Smooth muscle cell (in vitro differentiated cells): ENCODE measurements around the gene PHRF1. TPM values are rescaled to one million over a fixed set of nuclear protein-coding genes. Genes with fewer than 3 reads are reported as not detected.

Experiments used
- DNase-seq: peaks from one replicate; lab custom pipeline; 2025; ENCODE audit not compliant: unreplicated experiment; lab: John Stamatoyannopoulos, UW
- H2AFZ ChIP-seq: fragments of 200-600 bp; sonication (generic); 2 replicates; pipeline ENCODE4 v1.6.0; 2016; ENCODE audit warnings: antibody characterized with exemption, low read depth, mild to moderate bottlenecking
- H3F3A ChIP-seq: fragments of 200-600 bp; sonication (generic); 2 replicates; pipeline ENCODE4 v1.6.0; 2017; ENCODE audit warnings: antibody characterized with exemption, low read depth
- H3K27ac ChIP-seq: fragments of 200-600 bp; sonication (generic); 2 replicates; pipeline ENCODE4 v1.5.1; 2016; ENCODE audit warnings: low read depth, mild to moderate bottlenecking
- H3K27me3 ChIP-seq: fragments of 200-600 bp; sonication (generic); 2 replicates; pipeline ENCODE4 v1.6.1; 2016; ENCODE audit warnings: low read depth, mild to moderate bottlenecking
- H3K36me3 ChIP-seq: fragments of 200-600 bp; sonication (generic); 2 replicates; pipeline ENCODE4 v1.5.1; 2016; ENCODE audit warnings: low read depth
- H3K4me1 ChIP-seq: fragments of 200-600 bp; sonication (generic); 2 replicates; pipeline ENCODE4 v1.5.1; 2016; ENCODE audit warnings: low read depth
- H3K4me2 ChIP-seq: fragments of 200-600 bp; sonication (generic); 2 replicates; pipeline ENCODE4 v1.6.0; 2016; ENCODE audit warnings: mild to moderate bottlenecking
- H3K4me3 ChIP-seq: fragments of 200-600 bp; sonication (generic); 2 replicates; pipeline ENCODE4 v1.5.1; 2016; ENCODE audit warnings: mild to moderate bottlenecking
- H3K79me2 ChIP-seq: fragments of 200-600 bp; sonication (generic); 2 replicates; pipeline ENCODE4 v1.6.0; 2016; ENCODE audit warnings: low read depth, mild to moderate bottlenecking
- H3K9ac ChIP-seq: fragments of 200-600 bp; sonication (generic); 2 replicates; pipeline ENCODE4 v1.6.0; 2016; ENCODE audit warnings: low read depth
- H3K9me3 ChIP-seq: fragments of 200-600 bp; sonication (generic); replicated peaks from 2 replicates; pipeline ENCODE4 v1.5.1; 2016; ENCODE audit warnings: low read depth
- H4K20me1 ChIP-seq: fragments of 200-600 bp; sonication (generic); 2 replicates; pipeline ENCODE4 v1.6.0; 2016; ENCODE audit warnings: low read depth
- WGBS: methylation state at CpG from one replicate; pipeline ENCODE4 v1.1.7; 2016; ENCODE audit warnings: low lambda C conversion rate; 5-methylcytosine and 5-hydroxymethylcytosine counted together
- polyA plus RNA-seq: library from polyadenylated mRNA; unstranded; fragments of >200 nt; fragmentation: Nextera tagmentation; extraction: Ambion mirVana; gene quantifications from 2 replicates; pipeline ENCODE4 v1.2.1, GENCODE V29; 2016
- total RNA-seq: library from RNA; depleted of rRNA; stranded (reverse); fragments of >200 nt; gene quantifications from 2 replicates; pipeline ENCODE4 v1.2.3, GENCODE V29; 2014
- TF ChIP-seq, protein P1 (sequence below): fragments of 200-600 bp; sonication (generic); IDR thresholded peaks from 2 replicates; pipeline ENCODE4 v1.5.1; 2017; ENCODE audit warnings: borderline replicate concordance, mild to moderate bottlenecking, antibody characterized with exemption; ENCODE audit not compliant: insufficient read depth, poor library complexity, severe bottlenecking

The PHRF1 gene
- total and polyA plus RNA-seq, 2 experiments from 2014 or later, result 11.6 to 20.2 TPM

DNA sequence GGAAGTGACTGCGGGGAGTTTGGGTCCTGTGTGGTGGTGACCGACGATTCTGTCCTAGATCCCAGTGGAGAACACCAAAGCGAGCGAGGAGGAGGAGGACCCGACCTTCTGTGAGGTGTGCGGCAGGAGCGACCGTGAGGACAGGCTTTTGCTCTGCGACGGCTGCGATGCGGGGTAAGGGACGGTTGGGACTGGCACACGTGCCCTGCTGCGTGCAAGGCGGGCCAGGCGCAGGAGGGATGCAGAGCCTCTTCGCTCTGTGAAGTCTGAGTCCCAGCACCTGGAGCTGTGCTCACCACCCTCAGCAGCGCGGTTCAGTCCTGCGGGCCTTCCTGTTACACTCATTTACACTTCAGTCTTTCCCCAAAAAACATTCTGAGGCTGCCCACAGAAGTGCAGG lies 16.2 kb downstream of the PHRF1 start:
- Histone ChIP-seq H3K4me3 (no peak overlapping the region), H3K4me2 (no peak overlapping the region), H3K9ac (no peak overlapping the region), H3K79me2 (peaks cover 48% of the 10 kb centered on the region), H3K36me3 (peaks cover 6% of the 10 kb centered on the region), H3K27me3 (no peaks in the 10 kb centered on the region), H3K27ac (no peak overlapping the region), H3K4me1 (no peaks in the 10 kb centered on the region), H2AFZ (no peak overlapping the region), H3K9me3 (no peaks in the 10 kb centered on the region), H3F3A (no peaks in the 10 kb centered on the region), H4K20me1 (peaks cover 85% of the 10 kb centered on the region)
- DNase-seq, result no peak
- WGBS, result 99% methylated on average over 22 of the region's 22 CpGs
- TF ChIP-seq, protein P1, sequence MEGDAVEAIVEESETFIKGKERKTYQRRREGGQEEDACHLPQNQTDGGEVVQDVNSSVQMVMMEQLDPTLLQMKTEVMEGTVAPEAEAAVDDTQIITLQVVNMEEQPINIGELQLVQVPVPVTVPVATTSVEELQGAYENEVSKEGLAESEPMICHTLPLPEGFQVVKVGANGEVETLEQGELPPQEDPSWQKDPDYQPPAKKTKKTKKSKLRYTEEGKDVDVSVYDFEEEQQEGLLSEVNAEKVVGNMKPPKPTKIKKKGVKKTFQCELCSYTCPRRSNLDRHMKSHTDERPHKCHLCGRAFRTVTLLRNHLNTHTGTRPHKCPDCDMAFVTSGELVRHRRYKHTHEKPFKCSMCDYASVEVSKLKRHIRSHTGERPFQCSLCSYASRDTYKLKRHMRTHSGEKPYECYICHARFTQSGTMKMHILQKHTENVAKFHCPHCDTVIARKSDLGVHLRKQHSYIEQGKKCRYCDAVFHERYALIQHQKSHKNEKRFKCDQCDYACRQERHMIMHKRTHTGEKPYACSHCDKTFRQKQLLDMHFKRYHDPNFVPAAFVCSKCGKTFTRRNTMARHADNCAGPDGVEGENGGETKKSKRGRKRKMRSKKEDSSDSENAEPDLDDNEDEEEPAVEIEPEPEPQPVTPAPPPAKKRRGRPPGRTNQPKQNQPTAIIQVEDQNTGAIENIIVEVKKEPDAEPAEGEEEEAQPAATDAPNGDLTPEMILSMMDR, result no peak

DNA sequence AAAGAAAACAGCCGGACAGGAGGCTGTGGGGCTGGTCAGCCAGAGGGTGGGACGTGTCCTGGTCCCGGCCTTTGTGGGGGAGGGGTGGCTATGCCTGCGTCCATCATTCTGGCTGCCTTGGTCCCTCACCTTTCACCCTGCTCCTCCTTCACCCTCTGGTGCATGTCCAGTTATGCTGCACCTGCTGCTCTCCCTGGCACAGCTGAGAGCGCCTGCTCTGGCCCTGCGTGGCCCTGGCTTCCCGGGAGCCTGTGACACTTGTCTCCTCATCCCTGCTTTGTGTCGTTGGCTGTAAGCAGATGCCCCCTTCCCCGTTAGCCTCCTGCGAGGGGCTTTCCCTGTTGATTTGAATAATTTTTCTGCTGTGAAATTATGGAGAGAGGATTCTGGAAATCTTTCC lies 16.6 kb downstream of the PHRF1 start:
- Histone ChIP-seq H3K27ac (no peak overlapping the region), H3K4me1 (no peaks in the 10 kb centered on the region), H3K9me3 (no peaks in the 10 kb centered on the region), H3K9ac (no peak overlapping the region), H2AFZ (no peak overlapping the region), H4K20me1 (peaks cover 85% of the 10 kb centered on the region), H3F3A (no peaks in the 10 kb centered on the region), H3K36me3 (peaks cover 6% of the 10 kb centered on the region), H3K4me3 (no peak overlapping the region), H3K4me2 (no peak overlapping the region), H3K79me2 (peaks cover 48% of the 10 kb centered on the region), H3K27me3 (no peaks in the 10 kb centered on the region)
- TF ChIP-seq, protein P1, result no peak
- no peak for DNase-seq
- WGBS, result 98% methylated on average over 10 of the region's 10 CpGs

DNA sequence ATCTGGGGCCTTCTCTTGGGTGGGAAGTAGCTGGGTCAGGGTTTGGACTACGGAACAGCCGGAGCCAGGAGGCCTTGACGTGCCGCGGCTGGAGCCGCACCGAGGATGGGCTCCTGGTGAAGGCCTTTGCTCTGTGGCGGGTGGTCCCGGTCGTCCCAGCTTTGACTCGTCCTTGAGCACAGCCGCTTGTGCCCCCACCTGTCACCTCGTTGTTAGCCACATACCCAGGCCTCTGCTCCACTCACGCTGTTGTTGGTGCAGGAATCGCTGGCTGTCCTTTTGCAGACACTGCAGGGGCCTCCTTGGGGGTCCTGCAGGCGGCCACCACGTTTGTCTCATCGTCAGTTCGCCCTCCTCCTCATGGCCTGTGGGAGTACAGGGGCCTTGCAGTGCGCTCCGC lies 17.1 kb downstream of the PHRF1 start:
- H2AFZ ChIP-seq, result no peak overlapping the region
- no peak overlapping the region for H3K4me2 ChIP-seq
- H3K27me3 ChIP-seq, result no peaks in the 10 kb centered on the region
- H3K9ac ChIP-seq, result no peak overlapping the region
- DNase-seq, result no peak
- peaks cover 6% of the 10 kb centered on the region for H3K36me3 ChIP-seq
- H3K4me3 ChIP-seq, result no peak overlapping the region
- peaks cover 85% of the 10 kb centered on the region for H4K20me1 ChIP-seq
- H3K27ac ChIP-seq, result no peak overlapping the region
- WGBS, result 98% methylated on average over 21 of the region's 21 CpGs
- no peaks in the 10 kb centered on the region for H3F3A ChIP-seq
- H3K79me2 ChIP-seq, result peaks cover 48% of the 10 kb centered on the region
- TF ChIP-seq, protein P1, result no peak
- no peaks in the 10 kb centered on the region for H3K4me1 ChIP-seq
- no peaks in the 10 kb centered on the region for H3K9me3 ChIP-seq

DNA sequence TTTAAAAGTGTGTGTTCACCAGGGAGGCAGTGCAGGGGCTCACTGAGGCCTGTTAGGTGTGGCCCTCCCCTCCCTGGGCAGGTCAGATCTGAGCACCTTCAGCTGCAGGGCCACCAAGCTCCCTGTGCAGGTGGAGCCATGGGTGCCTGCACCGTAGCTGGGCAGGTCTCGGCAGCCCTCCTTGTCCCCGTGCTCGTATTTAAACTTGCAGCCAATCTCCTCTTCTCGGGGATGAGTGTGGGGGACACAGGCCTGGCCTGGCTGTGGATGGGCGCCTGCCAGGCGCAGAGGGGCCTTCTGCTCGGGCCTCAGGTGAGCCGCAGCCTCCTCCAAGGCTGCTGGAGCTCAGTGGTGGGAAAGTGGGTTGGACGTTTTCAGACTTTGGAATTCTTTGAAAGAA lies 19.1 kb downstream of the PHRF1 start:
- Histone ChIP-seq H3K79me2 (peaks cover 27% of the 10 kb centered on the region), H3K4me1 (no peaks in the 10 kb centered on the region), H3K9ac (no peak overlapping the region), H3K4me2 (no peak overlapping the region), H3K9me3 (no peaks in the 10 kb centered on the region), H3K27ac (no peak overlapping the region), H3F3A (no peaks in the 10 kb centered on the region), H3K36me3 (no peaks in the 10 kb centered on the region), H4K20me1 (peaks cover 82% of the 10 kb centered on the region), H3K27me3 (no peaks in the 10 kb centered on the region), H2AFZ (no peak overlapping the region), H3K4me3 (no peak overlapping the region)
- no peak for DNase-seq
- TF ChIP-seq, protein P1, result no peak
- WGBS, result 94% methylated on average over 10 of the region's 10 CpGs
